Kidney epithelial cell (primary cell): Measurements from ENCODE around the gene KRT20. TPM values are rescaled to one million over a fixed set of nuclear protein-coding genes. Genes with fewer than 3 reads are reported as not detected.
A peak's percentile ranks its signal among the peaks of the same experiment; 100 is the strongest.

Experiments used
- DNase-seq: peaks from one replicate; pipeline ENCODE4 v3.0.0-alpha.2; 2010; ENCODE audit warnings: low read depth
- H3K27me3 ChIP-seq: 2 replicates; pipeline ENCODE4 v1.6.0; 2011; ENCODE audit warnings: low read length; ENCODE audit not compliant: control insufficient read depth, insufficient read depth
- H3K36me3 ChIP-seq: 2 replicates; pipeline ENCODE4 v1.5.1; 2011; ENCODE audit warnings: low read length; ENCODE audit not compliant: control insufficient read depth, insufficient read depth
- H3K4me3 ChIP-seq: 2 replicates; pipeline ENCODE4 v1.5.1; 2011; ENCODE audit warnings: low read depth, mild to moderate bottlenecking, control low read depth, low read length
- CTCF ChIP-seq: IDR thresholded peaks from 2 replicates; pipeline ENCODE4 v1.5.1; 2011; ENCODE audit warnings: mild to moderate bottlenecking, moderate library complexity, low read length, control low read depth, inconsistent platforms; ENCODE audit not compliant: insufficient read depth, poor library complexity, severe bottlenecking
- total RNA-seq: library from RNA; depleted of rRNA; stranded (reverse); fragments of >200 nt; gene quantifications from 2 replicates; pipeline ENCODE4 v1.2.3, GENCODE V29; 2015

Gene KRT20
- total RNA-seq, 1 donor from 2014 or later, result not detected

GRCh38 chr17:40910441-40910841 is 25.4 kb upstream of the KRT20 start:
- Histone ChIP-seq H3K4me3 (no peak overlapping the region), H3K27me3 (no peaks in the 10 kb centered on the region), H3K36me3 (no peaks in the 10 kb centered on the region)
- DNase-seq, result no peak
- TF ChIP-seq CTCF, result no peak

GRCh38 chr17:40909755-40910154 is 24.7 kb upstream of the KRT20 start:
- no peaks in the 10 kb centered on the region for H3K36me3 ChIP-seq
- H3K27me3 ChIP-seq, result no peaks in the 10 kb centered on the region
- no peak for DNase-seq
- TF ChIP-seq CTCF, result no peak
- no peak overlapping the region for H3K4me3 ChIP-seq

- Histone ChIP-seq H3K4me3 (no peak overlapping the region), H3K36me3 (no peaks in the 10 kb centered on the region), H3K27me3 (no peaks in the 10 kb centered on the region)
- DNase-seq, result peak; percentile 74
- TF ChIP-seq CTCF, result peak; percentile 63
Measured at GRCh38 chr17:40909351-40909750, 24.3 kb upstream of the KRT20 start.

- no peak for DNase-seq
- TF ChIP-seq CTCF, result no peak
- Histone ChIP-seq H3K36me3 (no peaks in the 10 kb centered on the region), H3K27me3 (no peaks in the 10 kb centered on the region), H3K4me3 (no peak overlapping the region)
Measured at GRCh38 chr17:40906613-40907012, 21.6 kb upstream of the KRT20 start.

GRCh38 chr17:40905370-40905769 is 20.3 kb upstream of the KRT20 start:
- Histone ChIP-seq H3K4me3 (no peak overlapping the region), H3K27me3 (no peaks in the 10 kb centered on the region), H3K36me3 (no peaks in the 10 kb centered on the region)
- no peak for TF ChIP-seq CTCF
- no peak for DNase-seq

- H3K36me3 ChIP-seq, result no peaks in the 10 kb centered on the region
- no peak overlapping the region for H3K4me3 ChIP-seq
- no peak for TF ChIP-seq CTCF
- DNase-seq, result peak; percentile 94
- no peaks in the 10 kb centered on the region for H3K27me3 ChIP-seq
Measured at GRCh38 chr17:40903129-40903847, 18.2 kb upstream of the KRT20 start.
